Bronchial epithelial cell (primary cell): ENCODE measurements around the gene TOPBP1. TPM values are rescaled to one million over a fixed set of nuclear protein-coding genes. Genes with fewer than 3 reads are reported as not detected.

Experiments
- DNase-seq: peaks from one replicate; pipeline ENCODE4 v3.0.0-alpha.2; 2010; ENCODE audit warnings: low read depth
- FAIRE-seq: peaks from 2 replicates; lab custom pipeline; 2011; peaks lifted over from hg19 to GRCh38; lab: Jason Lieb, UNC
- H3K27me3 ChIP-seq: 2 replicates; pipeline ENCODE4 v1.5.1; 2011; ENCODE audit warnings: low read length; ENCODE audit not compliant: control insufficient read depth, insufficient read depth
- H3K36me3 ChIP-seq: 2 replicates; pipeline ENCODE4 v1.5.1; 2011; ENCODE audit warnings: low read length; ENCODE audit not compliant: control insufficient read depth, insufficient read depth
- H3K4me3 ChIP-seq: 2 replicates; pipeline ENCODE4 v1.5.1; 2011; ENCODE audit warnings: mild to moderate bottlenecking, low read depth, low read length, control low read depth
- CTCF ChIP-seq: IDR thresholded peaks from 2 replicates; pipeline ENCODE4 v1.5.1; 2011; ENCODE audit warnings: mild to moderate bottlenecking, moderate library complexity, low read length, control low read depth, inconsistent platforms; ENCODE audit not compliant: insufficient read depth, severe bottlenecking
- total RNA-seq: library from RNA; depleted of rRNA; stranded (reverse); fragments of >200 nt; gene quantifications from 2 replicates; pipeline ENCODE4 v1.2.1, GENCODE V29; 2014

The TOPBP1 gene
- total RNA-seq, 1 donor from 2014 or later, result 14.2 TPM

GRCh38 chr3:133659806-133660205, 1.9 kb downstream of the TOPBP1 start:
- DNase-seq (no peak), FAIRE-seq (no peak)
- H3K36me3 ChIP-seq, result no peaks in the 10 kb centered on the region
- no peak overlapping the region for H3K4me3 ChIP-seq
- TF ChIP-seq CTCF, result no peak
- no peaks in the 10 kb centered on the region for H3K27me3 ChIP-seq

GRCh38 chr3:133655731-133656515, 5.8 kb downstream of the TOPBP1 start:
- no peak for FAIRE-seq
- no peak for DNase-seq
- Histone ChIP-seq H3K36me3 (peaks cover 2% of the 10 kb centered on the region), H3K4me3 (no peak overlapping the region), H3K27me3 (no peaks in the 10 kb centered on the region)
- no peak for TF ChIP-seq CTCF

GRCh38 chr3:133649486-133650068, 12.2 kb downstream of the TOPBP1 start:
- H3K4me3 ChIP-seq, result no peak overlapping the region
- H3K27me3 ChIP-seq, result no peaks in the 10 kb centered on the region
- peaks cover 2% of the 10 kb centered on the region for H3K36me3 ChIP-seq
- TF ChIP-seq CTCF, result no peak
- no peak for FAIRE-seq
- no peak for DNase-seq

GRCh38 chr3:133644768-133645167, 17.0 kb downstream of the TOPBP1 start:
- Histone ChIP-seq H3K4me3 (no peak overlapping the region), H3K27me3 (no peaks in the 10 kb centered on the region), H3K36me3 (no peaks in the 10 kb centered on the region)
- DNase-seq, result peak; percentile 71
- no peak for FAIRE-seq
- TF ChIP-seq CTCF, result no peak

GRCh38 chr3:133643611-133644010, 18.1 kb downstream of the TOPBP1 start:
- DNase-seq (no peak), FAIRE-seq (no peak)
- no peaks in the 10 kb centered on the region for H3K27me3 ChIP-seq
- TF ChIP-seq CTCF, result no peak
- H3K36me3 ChIP-seq, result no peaks in the 10 kb centered on the region
- H3K4me3 ChIP-seq, result no peak overlapping the region
